GM18861 (cell line): ENCODE data around the gene NPY4R2.
"Not testable (repeated sequence)": the region's sequence is repeated elsewhere in the genome, so short reads cannot be mapped to it uniquely, and the experiment has no call there.

Source experiments
- ATAC-seq: cut with Tn5 transposase; IDR thresholded peaks from one replicate; pipeline ENCODE4 v1.9.1; 2021; ENCODE audit not compliant: unreplicated experiment

Gene NPY4R2

GRCh38 chr10:47928225-47928624, 9.8 kb downstream of the NPY4R2 start:
- not testable (repeated sequence) for ATAC-seq

DNA sequence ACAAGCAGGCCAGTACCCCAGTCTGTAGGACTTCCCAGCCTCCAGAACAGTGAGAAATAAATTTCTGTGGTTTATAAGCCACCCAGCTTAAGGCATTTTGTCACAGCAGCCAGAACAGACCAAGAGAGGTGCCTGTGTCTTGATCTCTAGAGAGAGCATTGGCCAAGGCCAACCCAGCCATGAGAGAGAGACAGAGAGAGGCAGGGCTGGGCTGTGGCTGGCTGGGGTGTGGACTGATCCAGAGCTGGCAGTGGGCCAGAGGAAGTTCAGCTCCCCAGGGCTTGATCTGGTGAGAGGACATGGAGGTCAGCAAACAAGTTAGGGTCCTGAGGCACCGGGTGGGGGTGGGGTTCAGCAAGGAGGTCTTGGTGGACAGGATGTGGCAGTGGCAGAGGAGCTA, 14.4 kb downstream of the NPY4R2 start:
- ATAC-seq: not testable (repeated sequence)

GRCh38 chr10:47933462-47933861, 15.0 kb downstream of the NPY4R2 start:
- not testable (repeated sequence) for ATAC-seq

DNA sequence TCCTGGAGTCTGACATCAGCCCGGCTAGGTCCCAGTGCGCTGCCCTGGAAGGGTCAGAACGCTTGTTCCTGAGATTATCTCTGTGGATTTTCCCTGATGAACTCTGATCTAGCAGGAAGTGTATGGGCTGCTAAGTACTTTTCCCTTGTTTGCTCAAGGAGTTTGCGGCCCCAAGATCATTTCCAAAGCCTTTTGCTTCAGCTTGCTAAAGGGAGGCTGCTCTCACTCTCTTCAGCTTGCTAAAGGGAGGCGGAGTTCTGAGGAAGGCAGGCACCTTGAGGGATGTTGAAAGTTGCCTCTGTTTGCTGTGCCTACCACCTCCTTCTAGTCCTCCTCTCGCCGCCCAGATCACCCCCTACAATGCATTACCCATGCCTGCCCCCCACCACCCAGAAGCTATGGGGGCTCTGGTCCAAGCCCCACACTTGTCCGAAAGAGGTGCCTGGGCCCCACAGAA, 18.3 kb downstream of the NPY4R2 start:
- ATAC-seq: not testable (repeated sequence)

DNA sequence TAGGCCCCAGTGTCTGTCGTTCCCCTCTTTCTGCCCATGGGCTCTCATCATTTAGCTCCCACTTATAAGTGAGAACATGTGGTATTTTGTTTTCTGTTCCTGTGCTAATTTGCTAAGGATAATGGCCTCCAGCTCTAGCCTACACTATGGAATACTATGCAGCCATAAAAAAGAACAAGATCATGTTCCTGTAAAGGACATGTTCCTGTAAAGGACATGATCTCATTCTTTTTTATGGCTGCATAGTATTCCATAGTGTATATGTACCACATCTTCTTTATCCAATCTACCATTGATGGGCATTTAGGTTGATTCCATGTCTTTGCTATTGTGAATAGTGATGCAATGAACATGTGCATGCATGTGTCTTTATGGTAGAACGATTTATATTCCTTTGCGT, 19.2 kb downstream of the NPY4R2 start:
- ATAC-seq: not testable (repeated sequence)

GRCh38 chr10:47940821-47941220, 22.4 kb downstream of the NPY4R2 start:
- not testable (repeated sequence) for ATAC-seq

DNA sequence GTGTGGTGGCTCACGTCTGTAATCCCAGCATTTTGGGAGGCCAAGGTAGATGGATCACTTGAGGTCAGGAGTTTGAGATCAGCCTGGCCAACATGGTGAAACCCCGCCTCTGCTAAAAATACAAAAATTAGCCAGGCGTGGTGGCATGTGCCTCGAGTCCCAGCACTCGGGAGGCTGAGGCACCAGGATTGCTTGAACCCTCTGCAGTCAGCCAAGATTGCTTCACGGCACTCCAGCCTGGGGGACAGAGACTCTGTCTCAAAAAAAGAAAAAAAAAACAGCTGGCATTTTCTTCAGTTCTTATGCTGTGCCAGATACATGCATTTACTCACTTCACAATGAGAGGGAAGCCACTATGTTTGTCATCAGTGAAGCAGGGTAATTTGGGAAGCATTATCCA, 22.9 kb downstream of the NPY4R2 start:
- not testable (repeated sequence) for ATAC-seq

- not testable (repeated sequence) for ATAC-seq
Measured at GRCh38 chr10:47942351-47943019, 24.0 kb downstream of the NPY4R2 start.

DNA sequence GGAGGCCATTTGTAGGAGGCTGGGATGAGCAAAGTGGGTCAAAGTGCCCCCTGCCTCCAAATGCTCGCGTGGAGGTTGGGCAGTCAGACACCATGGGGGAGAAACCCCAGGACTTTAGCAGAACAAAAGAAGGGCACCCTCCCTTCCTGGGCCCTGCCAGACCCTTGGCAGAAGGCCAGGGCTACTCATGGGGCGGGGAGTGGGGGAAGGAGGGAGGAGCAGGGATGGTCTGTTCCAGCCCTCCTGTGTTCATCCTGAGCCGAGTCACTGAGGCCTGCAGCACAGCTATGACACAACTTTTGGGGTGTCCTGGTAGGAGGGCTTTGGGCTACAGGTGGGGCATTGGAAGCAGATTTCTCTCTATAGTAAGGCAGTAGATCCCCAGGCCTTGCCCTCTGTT, 24.9 kb downstream of the NPY4R2 start:
- not testable (repeated sequence) for ATAC-seq

DNA sequence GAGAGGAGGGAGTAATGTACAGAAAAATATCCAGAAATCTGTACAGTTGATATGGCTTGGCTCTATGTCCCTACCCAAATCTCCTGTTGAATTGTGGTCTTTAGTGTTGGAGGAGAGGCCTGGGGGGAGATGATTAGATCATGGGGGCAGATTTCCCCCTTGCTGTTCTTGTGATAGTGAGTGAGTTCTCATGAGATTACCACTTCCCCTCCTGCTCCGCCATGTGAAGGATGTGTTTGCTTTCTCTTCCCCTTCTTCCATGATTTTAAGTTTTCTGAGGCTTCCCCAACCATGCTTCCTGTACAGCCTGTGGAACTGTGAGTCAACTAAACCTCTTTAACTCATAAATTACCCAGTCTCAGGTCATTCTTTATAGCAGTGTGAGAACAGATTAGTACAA, 29.0 kb downstream of the NPY4R2 start:
- not testable (repeated sequence) for ATAC-seq

- not testable (repeated sequence) for ATAC-seq
Measured at GRCh38 chr10:47957158-47957557, 38.7 kb downstream of the NPY4R2 start.

- ATAC-seq: not testable (repeated sequence)
Measured at GRCh38 chr10:47959677-47960076, 41.2 kb downstream of the NPY4R2 start.

- ATAC-seq: not testable (repeated sequence)
Measured at GRCh38 chr10:47960699-47961098, 42.2 kb downstream of the NPY4R2 start.

GRCh38 chr10:47962785-47963184, 44.3 kb downstream of the NPY4R2 start:
- not testable (repeated sequence) for ATAC-seq

DNA sequence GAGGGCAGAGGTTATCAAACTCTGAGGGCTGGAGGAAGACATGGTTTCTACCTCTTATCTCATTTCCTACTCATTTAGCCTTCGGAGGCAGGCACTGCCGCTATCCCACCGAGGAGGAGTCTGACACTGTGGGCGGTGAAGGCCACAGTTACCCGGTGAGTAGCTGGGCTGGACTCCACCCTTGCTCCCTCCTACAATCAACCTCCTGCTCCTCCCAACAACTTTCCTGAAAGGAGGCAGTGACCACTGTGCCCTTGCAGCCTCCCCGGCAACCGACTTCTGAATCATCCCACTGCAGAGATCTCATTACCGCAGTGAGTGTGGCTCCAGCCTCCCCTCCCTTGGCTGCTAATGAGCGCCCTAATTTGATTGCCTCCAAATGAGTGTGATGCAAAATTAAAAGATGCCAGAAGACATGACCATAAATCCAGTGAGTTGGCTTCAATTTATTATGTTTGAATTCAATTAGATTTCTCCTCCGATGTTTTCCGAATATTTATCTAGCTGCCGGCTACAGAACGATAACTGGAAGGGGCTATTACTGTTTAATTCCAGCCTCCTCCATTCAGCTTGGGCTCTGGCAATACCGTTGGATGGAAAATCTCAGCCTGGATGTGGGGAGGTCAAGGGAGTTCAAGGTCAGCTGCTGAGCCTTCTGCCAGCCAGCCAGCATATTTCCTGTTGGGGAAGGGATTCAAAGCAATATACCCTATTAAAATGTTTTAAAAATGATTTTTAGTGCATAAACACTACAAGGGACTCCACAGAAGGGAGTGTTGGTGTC, 46.0 kb downstream of the NPY4R2 start:
- not testable (repeated sequence) for ATAC-seq

DNA sequence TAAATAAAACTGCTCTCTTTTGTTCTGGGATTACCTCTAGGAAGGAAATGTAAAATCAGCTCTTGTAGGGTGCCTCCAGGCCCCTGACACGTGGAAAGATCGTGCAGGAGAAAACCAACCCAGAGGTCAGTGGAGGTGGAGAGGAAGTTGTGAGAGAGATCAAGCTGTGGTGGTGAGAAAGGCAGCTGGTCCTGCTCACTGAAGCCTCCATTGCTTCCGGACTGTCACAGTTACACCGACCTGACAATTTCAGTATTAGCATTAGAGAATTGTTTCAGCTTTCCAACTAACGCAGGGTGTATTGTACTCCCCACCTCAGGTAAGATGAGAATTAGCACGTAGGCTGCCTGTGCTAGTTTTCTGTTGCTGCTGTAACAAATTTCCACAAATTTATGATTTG, 50.5 kb downstream of the NPY4R2 start:
- ATAC-seq: not testable (repeated sequence)

GRCh38 chr10:47970047-47970446, 51.6 kb downstream of the NPY4R2 start:
- not testable (repeated sequence) for ATAC-seq

GRCh38 chr10:47971598-47971997, 53.1 kb downstream of the NPY4R2 start:
- ATAC-seq: not testable (repeated sequence)

DNA sequence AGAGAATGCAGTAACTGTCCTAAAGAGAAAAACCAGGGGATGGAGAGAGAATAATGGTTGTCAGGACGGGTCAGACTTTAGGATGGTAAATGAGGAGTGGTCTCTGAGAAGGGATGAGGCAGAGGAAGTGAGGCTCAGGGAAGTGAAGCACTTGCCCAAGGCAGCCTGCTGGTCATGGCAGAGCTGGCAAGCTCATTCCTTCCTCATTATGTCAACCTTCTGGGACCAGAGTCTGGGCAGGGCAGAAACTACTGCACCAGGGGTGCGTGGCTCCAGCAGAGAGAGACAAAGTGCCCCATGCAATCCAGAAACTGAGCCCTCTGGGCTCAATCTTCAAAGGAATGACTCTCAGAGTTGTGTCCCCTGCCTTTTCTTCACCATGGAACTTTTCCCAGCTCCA, 53.6 kb downstream of the NPY4R2 start:
- not testable (repeated sequence) for ATAC-seq
